WTC11 (cell line): ENCODE data around the gene DNAJC15. TPM values are rescaled to one million over a fixed set of nuclear protein-coding genes. Genes with fewer than 3 reads are reported as not detected.

ENCODE experiments used
- ATAC-seq: fragments of 200-7000 bp; cut with Tn5 transposase; 2 replicates; pipeline ENCODE4 v1.10.0; 2021; ENCODE audit warnings: mild to moderate bottlenecking, moderate library complexity
- CTCF ChIA-PET: fragments of 300-600 bp; sonication (Branson Sonifier 250); formaldehyde crosslinking; loops from one replicate; lab custom pipeline; 2021; ENCODE audit warnings: antibody characterized with exemption; lab: Charles Lee
- POLR2A ChIA-PET: fragments of 350-600 bp; sonication (Branson Sonifier 250); formaldehyde crosslinking; loops from one replicate; lab custom pipeline; 2021; ENCODE audit warnings: antibody characterized with exemption; lab: Charles Lee
- DNase-seq: peaks from one replicate; pipeline ENCODE4 v3.0.0; 2021; ENCODE audit warnings: low spot score
- H3K27ac Mint-ChIP-seq: 2 replicates; pipeline ENCODE4 v1.8.0; 2021; ENCODE audit warnings: mixed read lengths
- H3K27me3 Mint-ChIP-seq: 2 replicates; pipeline ENCODE4 v1.8.0; 2021; ENCODE audit warnings: low read depth, mild to moderate bottlenecking, moderate library complexity, mixed read lengths
- H3K36me3 Mint-ChIP-seq: 2 replicates; pipeline ENCODE4 v1.8.0; 2021; ENCODE audit warnings: mixed read lengths
- H3K4me1 Mint-ChIP-seq: 2 replicates; pipeline ENCODE4 v1.8.0; 2022; ENCODE audit warnings: mixed read lengths
- H3K4me3 Mint-ChIP-seq: 2 replicates; pipeline ENCODE4 v1.8.0; 2021; ENCODE audit warnings: mild to moderate bottlenecking, moderate library complexity, mixed read lengths
- H3K9me3 Mint-ChIP-seq: 2 replicates; pipeline ENCODE4 v1.8.0; 2021; ENCODE audit warnings: mixed read lengths
- AFF4 ChIP-seq: sonication (generic); formaldehyde crosslinking; IDR thresholded peaks from 2 replicates; pipeline ENCODE4 v1.8.1; 2023; ENCODE audit warnings: mild to moderate bottlenecking, missing genetic modification reagents, borderline replicate concordance
- ATF1 ChIP-seq: sonication (generic); formaldehyde crosslinking; IDR thresholded peaks from 2 replicates; pipeline ENCODE4 v1.8.1; 2023; ENCODE audit warnings: mild to moderate bottlenecking, moderate library complexity, missing genetic modification reagents
- ELF4 ChIP-seq: sonication (generic); formaldehyde crosslinking; IDR thresholded peaks from 2 replicates; pipeline ENCODE4 v1.8.1; 2022; ENCODE audit warnings: low read depth, mild to moderate bottlenecking, moderate library complexity, missing genetic modification reagents
- ETV6 ChIP-seq: sonication (generic); formaldehyde crosslinking; IDR thresholded peaks from 2 replicates; pipeline ENCODE4 v1.8.1; 2022; ENCODE audit warnings: mild to moderate bottlenecking, missing genetic modification reagents
- JAZF1 ChIP-seq: fragments of 250-450 bp; sonication (Bioruptor Pico); IDR thresholded peaks from 2 replicates; pipeline ENCODE4 v1.9.0; 2021; ENCODE audit warnings: moderate library complexity, mild to moderate bottlenecking, inconsistent platforms
- MYBL2 ChIP-seq: sonication (generic); formaldehyde crosslinking; IDR thresholded peaks from 2 replicates; pipeline ENCODE4 v1.8.1; 2023; ENCODE audit warnings: mild to moderate bottlenecking, moderate library complexity, missing genetic modification reagents
- NFATC4 ChIP-seq: fragments of 250-450 bp; sonication (Bioruptor Pico); IDR thresholded peaks from 2 replicates; pipeline ENCODE4 v1.9.0; 2021; ENCODE audit warnings: mild to moderate bottlenecking
- NR2C2 ChIP-seq: sonication (generic); formaldehyde crosslinking; IDR thresholded peaks from 2 replicates; pipeline ENCODE4 v1.8.0; 2022; ENCODE audit warnings: mild to moderate bottlenecking, missing genetic modification reagents
- RORB ChIP-seq: fragments of 250-450 bp; sonication (Bioruptor Pico); IDR thresholded peaks from 2 replicates; pipeline ENCODE4 v1.9.0; 2021; ENCODE audit warnings: mild to moderate bottlenecking
- SMAD3 ChIP-seq: sonication (generic); formaldehyde crosslinking; IDR thresholded peaks from 2 replicates; pipeline ENCODE4 v1.8.0; 2022; ENCODE audit warnings: missing genetic modification reagents, mild to moderate bottlenecking, borderline replicate concordance
- SP1 ChIP-seq: sonication (generic); formaldehyde crosslinking; conservative IDR thresholded peaks from 2 replicates; pipeline ENCODE4 v1.8.1; 2022; ENCODE audit warnings: missing genetic modification reagents
- TP53 ChIP-seq: sonication (generic); formaldehyde crosslinking; IDR thresholded peaks from 2 replicates; pipeline ENCODE4 v1.8.1; 2023; ENCODE audit warnings: mild to moderate bottlenecking, missing genetic modification reagents
- USF1 ChIP-seq: sonication (generic); formaldehyde crosslinking; IDR thresholded peaks from 2 replicates; pipeline ENCODE4 v1.8.0; 2022; ENCODE audit warnings: mild to moderate bottlenecking, missing genetic modification reagents
- USF2 ChIP-seq: sonication (generic); formaldehyde crosslinking; IDR thresholded peaks from 2 replicates; pipeline ENCODE4 v1.8.1; 2023; ENCODE audit warnings: mild to moderate bottlenecking, missing genetic modification reagents, moderate library complexity
- ZNF232 ChIP-seq: sonication (generic); formaldehyde crosslinking; IDR thresholded peaks from 2 replicates; pipeline ENCODE4 v1.8.0; 2022; ENCODE audit warnings: mild to moderate bottlenecking, missing genetic modification reagents
- ZNF263 ChIP-seq: sonication (generic); formaldehyde crosslinking; IDR thresholded peaks from 2 replicates; pipeline ENCODE4 v1.8.1; 2022; ENCODE audit warnings: low read depth, mild to moderate bottlenecking, moderate library complexity, missing genetic modification reagents
- ZNF532 ChIP-seq: fragments of 250-450 bp; sonication (Bioruptor Pico); IDR thresholded peaks from 2 replicates; pipeline ENCODE4 v1.9.0; 2021; ENCODE audit warnings: mild to moderate bottlenecking, borderline replicate concordance
- total RNA-seq: library from RNA; stranded (reverse); gene quantifications from 3 replicates; pipeline ENCODE4 v1.2.3, GENCODE V29; 2021
- TF ChIP-seq, protein P1 (sequence below): sonication (generic); formaldehyde crosslinking; IDR thresholded peaks from 2 replicates; pipeline ENCODE4 v1.8.1; 2022; ENCODE audit warnings: low read depth, missing genetic modification reagents, borderline replicate concordance
- TF ChIP-seq, protein P2 (sequence below): fragments of 250-450 bp; sonication (Bioruptor Pico); conservative IDR thresholded peaks from 2 replicates; pipeline ENCODE4 v1.9.0; 2021; ENCODE audit warnings: mild to moderate bottlenecking

Gene DNAJC15
- total RNA-seq, 1 experiment from 2014 or later = 12.2 TPM

DNA sequence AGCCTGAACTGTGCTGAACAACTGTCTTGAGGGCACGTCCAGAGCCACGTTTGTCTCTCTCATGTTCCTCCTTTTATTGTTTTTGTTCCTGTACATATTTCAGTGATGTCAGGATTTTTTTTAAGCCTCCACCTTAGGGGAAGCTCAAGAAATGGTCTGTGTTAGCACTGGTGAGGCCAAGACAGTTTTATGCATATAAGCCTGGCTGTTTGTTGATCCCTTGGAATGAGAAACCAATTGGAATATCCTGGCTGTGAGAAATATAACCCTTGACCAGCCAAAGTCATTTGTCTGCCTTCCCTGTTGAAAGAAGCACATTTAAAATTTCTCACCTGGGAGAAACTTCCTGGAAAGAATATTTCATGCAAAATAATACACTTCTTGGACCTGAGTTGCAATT lies 115.8 kb downstream of the DNAJC15 start (continued):
- TF ChIP-seq ZNF232 (CRISPR knock-in tag) = no peak

DNA sequence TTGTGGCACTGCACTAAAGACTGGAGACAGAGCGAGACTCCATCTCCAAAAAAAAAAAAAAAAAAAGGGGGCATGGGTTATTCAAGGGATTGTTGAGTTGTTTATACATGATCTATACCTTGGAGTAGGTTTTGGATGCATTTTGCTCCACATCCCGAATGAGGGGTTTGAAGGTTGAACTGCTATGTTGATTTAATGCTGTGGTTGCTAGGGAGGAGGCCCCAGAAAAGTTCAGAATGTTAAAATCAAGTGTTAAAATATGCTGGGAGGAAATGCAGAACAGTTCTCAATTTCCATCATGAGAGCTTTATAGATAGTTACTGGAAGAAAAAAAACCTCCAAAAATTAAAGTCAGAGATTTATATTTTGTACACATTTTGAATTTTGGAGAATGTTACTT lies 116.5 kb downstream of the DNAJC15 start:
- H3K4me3 Mint-ChIP-seq = no peak overlapping the region
- peaks cover 5% of the 10 kb centered on the region for H3K9me3 Mint-ChIP-seq
- no peaks in the 10 kb centered on the region for H3K36me3 Mint-ChIP-seq
- H3K4me1 Mint-ChIP-seq = peaks cover 51% of the 10 kb centered on the region
- H3K27ac Mint-ChIP-seq = no peak overlapping the region
- CTCF ChIA-PET = no interaction called here
- TF ChIP-seq MYBL2 = no peak
- TF ChIP-seq, protein P1, sequence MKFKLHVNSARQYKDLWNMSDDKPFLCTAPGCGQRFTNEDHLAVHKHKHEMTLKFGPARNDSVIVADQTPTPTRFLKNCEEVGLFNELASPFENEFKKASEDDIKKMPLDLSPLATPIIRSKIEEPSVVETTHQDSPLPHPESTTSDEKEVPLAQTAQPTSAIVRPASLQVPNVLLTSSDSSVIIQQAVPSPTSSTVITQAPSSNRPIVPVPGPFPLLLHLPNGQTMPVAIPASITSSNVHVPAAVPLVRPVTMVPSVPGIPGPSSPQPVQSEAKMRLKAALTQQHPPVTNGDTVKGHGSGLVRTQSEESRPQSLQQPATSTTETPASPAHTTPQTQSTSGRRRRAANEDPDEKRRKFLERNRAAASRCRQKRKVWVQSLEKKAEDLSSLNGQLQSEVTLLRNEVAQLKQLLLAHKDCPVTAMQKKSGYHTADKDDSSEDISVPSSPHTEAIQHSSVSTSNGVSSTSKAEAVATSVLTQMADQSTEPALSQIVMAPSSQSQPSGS (CRISPR knock-in tag) = no peak
- no peak for TF ChIP-seq AFF4 (CRISPR knock-in tag)
- no peak for TF ChIP-seq JAZF1 (CRISPR knock-in tag)
- TF ChIP-seq ZNF263 = no peak
- TF ChIP-seq TP53 = no peak
- TF ChIP-seq NFATC4 = no peak
- no peak for TF ChIP-seq USF2 (CRISPR knock-in tag)
- TF ChIP-seq USF1 (CRISPR knock-in tag) = no peak
- no peak for TF ChIP-seq ELF4 (CRISPR knock-in tag)
- DNase-seq = no peak
- POLR2A ChIA-PET = no interaction called here
- no peak for ATAC-seq
- H3K27me3 Mint-ChIP-seq = no peaks in the 10 kb centered on the region

DNA sequence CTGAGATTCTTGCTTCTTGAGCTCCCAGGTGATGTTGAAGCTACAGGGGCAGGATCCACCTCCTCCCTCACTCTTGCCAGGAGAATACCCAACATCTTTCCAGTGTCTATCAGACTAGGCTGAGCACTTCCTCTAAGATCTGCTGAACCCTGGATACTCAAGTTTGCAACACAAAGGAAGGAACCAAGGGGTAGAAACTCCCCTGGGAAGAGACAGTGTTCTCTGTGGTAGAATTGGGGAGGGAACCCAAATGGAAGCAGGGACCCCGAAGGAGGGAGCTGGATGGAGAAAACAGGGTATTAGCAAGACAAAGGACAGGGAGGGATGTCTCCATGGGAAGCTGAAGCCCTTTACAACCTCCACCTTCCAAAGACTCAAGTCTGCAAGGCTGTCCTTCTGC lies 117.6 kb downstream of the DNAJC15 start:
- Mint-ChIP-seq H3K4me3 (0 out of 2 replicates have a peak overlapping the region, but pooled peaks have one; percentile 15), H3K36me3 (no peaks in the 10 kb centered on the region), H3K27me3 (no peaks in the 10 kb centered on the region; the same call in 1 of the 2 replicates), H3K9me3 (peaks cover 5% of the 10 kb centered on the region), H3K27ac (peak overlapping the region; percentile 15; the same call in 1 of the 2 replicates), H3K4me1 (peaks cover 50% of the 10 kb centered on the region)
- ATAC-seq = peak; percentile 89
- ChIA-PET CTCF (interaction anchor here (0.8 to 2.9 kb wide), 5 partner anchors 8 to 664 kb away, joined by 3 to 15 read pairs (median 3); partner anchors contain the start of gene DNAJC15), POLR2A (interaction anchor here (0.6 kb wide), 1 partner anchor 767 kb away, joined by 3 read pairs; no protein-coding TSS in a partner anchor)
- peak; percentile 18 for DNase-seq
- TF ChIP-seq, protein P2, sequence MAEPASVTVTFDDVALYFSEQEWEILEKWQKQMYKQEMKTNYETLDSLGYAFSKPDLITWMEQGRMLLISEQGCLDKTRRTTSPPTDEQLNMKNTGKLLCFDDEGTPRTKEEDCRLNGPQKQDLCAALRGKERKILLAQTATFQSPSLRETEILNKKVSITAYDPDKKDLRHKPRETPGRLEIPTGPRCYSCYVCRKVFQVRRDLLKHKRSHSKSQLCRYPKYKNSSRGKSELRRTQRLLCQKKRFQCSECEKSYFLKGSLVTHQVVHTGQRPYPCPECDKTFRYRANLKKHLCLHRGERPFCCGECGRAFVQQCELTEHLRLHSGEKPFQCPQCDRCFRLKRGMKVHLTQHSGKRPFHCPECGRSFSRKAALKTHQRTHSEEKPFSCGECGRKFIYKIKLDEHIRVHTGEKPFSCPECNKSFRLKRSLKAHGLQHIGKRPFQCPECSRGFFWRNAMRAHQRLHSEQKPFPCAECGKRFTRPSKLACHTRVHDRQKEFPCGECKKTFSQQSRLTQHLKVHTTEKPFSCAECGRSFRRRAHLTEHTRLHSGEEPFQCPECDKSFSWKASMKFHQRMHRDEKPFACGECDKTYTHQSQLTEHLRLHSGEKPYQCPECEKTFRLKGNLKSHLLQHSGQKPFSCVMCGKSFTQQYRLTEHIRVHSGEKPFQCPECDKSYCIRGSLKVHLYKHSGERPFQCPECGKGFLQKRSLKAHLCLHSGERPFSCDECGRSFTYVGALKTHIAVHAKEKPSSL (CRISPR knock-in tag) = no peak
- peak; percentile 69; the same call in 1 of the 2 replicates for TF ChIP-seq ETV6 (CRISPR knock-in tag)
- no peak for TF ChIP-seq SP1 (CRISPR knock-in tag)
- no peak for TF ChIP-seq SMAD3 (CRISPR knock-in tag)
- TF ChIP-seq NR2C2 (CRISPR knock-in tag) = no peak
- TF ChIP-seq RORB (CRISPR knock-in tag) = no peak
- TF ChIP-seq ZNF532 = no peak
- no peak for TF ChIP-seq ATF1 (CRISPR knock-in tag)
